Measurements from ENCODE around the gene PSTPIP2.
"Not testable (repeated sequence)": the region's sequence is repeated elsewhere in the genome, so short reads cannot be mapped to it uniquely, and the experiment has no call there.

Gene PSTPIP2

GRCh38 chr18:46096651-46097300 lies 24.7 kb upstream of the PSTPIP2 start:
- Histone ChIP-seq H3K27me3 (ENCODE audit: control insufficient read depth in 2 of 2, insufficient read depth in 2 of 2, low read length in 2 of 2) (no peaks in the 10 kb centered on the region), H3K9me3 (ENCODE audit: control insufficient read depth in 2 of 2, low read length in 2 of 2) (no peaks in the 10 kb centered on the region), H3K27ac (ENCODE audit: low read depth in 2 of 2, low read length in 2 of 2) (peak overlapping the region; percentile 96 to 97), H3K4me3 (ENCODE audit: low read length in 2 of 2) (peak overlapping the region; percentile 75 to 100), H3K36me3 (ENCODE audit: control insufficient read depth in 2 of 2, insufficient read depth in 2 of 2, low read length in 2 of 2) (peaks cover 7 to 23% of the 10 kb centered on the region in 2 donors), H3K9ac (ENCODE audit: low read depth in 1 of 2, low read length in 2 of 2) (peak overlapping the region; percentile 98 to 99), H3K4me1 (ENCODE audit: control insufficient read depth in 2 of 2, insufficient read depth in 2 of 2, low read length in 2 of 2) (peaks cover 7 to 8% of the 10 kb centered on the region in 2 donors)

- peaks cover 7 to 8% of the 10 kb centered on the region in 2 donors for H3K4me1 ChIP-seq (ENCODE audit: control insufficient read depth in 2 of 2, insufficient read depth in 2 of 2, low read length in 2 of 2)
- H3K9me3 ChIP-seq (ENCODE audit: control insufficient read depth in 2 of 2, low read length in 2 of 2) = no peaks in the 10 kb centered on the region
- H3K4me3 ChIP-seq (ENCODE audit: low read length in 2 of 2) = no peak overlapping the region
- no peak overlapping the region for H3K27ac ChIP-seq (ENCODE audit: low read depth in 2 of 2, low read length in 2 of 2)
- no peak overlapping the region for H3K9ac ChIP-seq (ENCODE audit: low read depth in 1 of 2, low read length in 2 of 2)
- peaks cover 19 to 36% of the 10 kb centered on the region in 2 donors for H3K36me3 ChIP-seq (ENCODE audit: control insufficient read depth in 2 of 2, insufficient read depth in 2 of 2, low read length in 2 of 2)
- no peaks in the 10 kb centered on the region for H3K27me3 ChIP-seq (ENCODE audit: control insufficient read depth in 2 of 2, insufficient read depth in 2 of 2, low read length in 2 of 2)
Observed at GRCh38 chr18:46095532-46095931, 23.5 kb upstream of the PSTPIP2 start.

- not testable (repeated sequence) for H3K4me1 ChIP-seq (ENCODE audit: control insufficient read depth in 2 of 2, insufficient read depth in 2 of 2, low read length in 2 of 2); H3K27me3 ChIP-seq (ENCODE audit: control insufficient read depth in 2 of 2, insufficient read depth in 2 of 2, low read length in 2 of 2); H3K9ac ChIP-seq (ENCODE audit: low read depth in 1 of 2, low read length in 2 of 2); H3K9me3 ChIP-seq (ENCODE audit: control insufficient read depth in 2 of 2, low read length in 2 of 2); H3K4me3 ChIP-seq (ENCODE audit: low read length in 2 of 2); H3K27ac ChIP-seq (ENCODE audit: low read depth in 2 of 2, low read length in 2 of 2)
- H3K36me3 ChIP-seq (ENCODE audit: control insufficient read depth in 2 of 2, insufficient read depth in 2 of 2, low read length in 2 of 2) = peaks cover 85 to 94% of the 10 kb centered on the region in 2 donors
Observed at GRCh38 chr18:46088501-46088900, 16.4 kb upstream of the PSTPIP2 start.

GRCh38 chr18:46084431-46084830 lies 12.4 kb upstream of the PSTPIP2 start:
- H3K27ac ChIP-seq (ENCODE audit: low read depth in 2 of 2, low read length in 2 of 2) = no peak overlapping the region
- H3K4me1 ChIP-seq (ENCODE audit: control insufficient read depth in 2 of 2, insufficient read depth in 2 of 2, low read length in 2 of 2) = peaks cover 0 to 4% of the 10 kb centered on the region in 2 donors
- H3K4me3 ChIP-seq (ENCODE audit: low read length in 2 of 2) = no peak overlapping the region
- no peaks in the 10 kb centered on the region for H3K27me3 ChIP-seq (ENCODE audit: control insufficient read depth in 2 of 2, insufficient read depth in 2 of 2, low read length in 2 of 2)
- H3K36me3 ChIP-seq (ENCODE audit: control insufficient read depth in 2 of 2, insufficient read depth in 2 of 2, low read length in 2 of 2) = peaks cover 65 to 84% of the 10 kb centered on the region in 2 donors
- no peak overlapping the region for H3K9ac ChIP-seq (ENCODE audit: low read depth in 1 of 2, low read length in 2 of 2)
- H3K9me3 ChIP-seq (ENCODE audit: control insufficient read depth in 2 of 2, low read length in 2 of 2) = no peaks in the 10 kb centered on the region

GRCh38 chr18:46080156-46080555 lies 8.1 kb upstream of the PSTPIP2 start:
- Histone ChIP-seq H3K4me3 (ENCODE audit: low read length in 2 of 2) (no peak overlapping the region), H3K27me3 (ENCODE audit: control insufficient read depth in 2 of 2, insufficient read depth in 2 of 2, low read length in 2 of 2) (no peaks in the 10 kb centered on the region), H3K36me3 (ENCODE audit: control insufficient read depth in 2 of 2, insufficient read depth in 2 of 2, low read length in 2 of 2) (peaks cover 32 to 46% of the 10 kb centered on the region in 2 donors), H3K4me1 (ENCODE audit: control insufficient read depth in 2 of 2, insufficient read depth in 2 of 2, low read length in 2 of 2) (peaks cover 0 to 4% of the 10 kb centered on the region in 2 donors), H3K9me3 (ENCODE audit: control insufficient read depth in 2 of 2, low read length in 2 of 2) (no peaks in the 10 kb centered on the region), H3K9ac (ENCODE audit: low read depth in 1 of 2, low read length in 2 of 2) (no peak overlapping the region), H3K27ac (ENCODE audit: low read depth in 2 of 2, low read length in 2 of 2) (no peak overlapping the region)

- Histone ChIP-seq H3K27ac (ENCODE audit: low read depth in 2 of 2, low read length in 2 of 2) (no peak overlapping the region), H3K36me3 (ENCODE audit: control insufficient read depth in 2 of 2, insufficient read depth in 2 of 2, low read length in 2 of 2) (peaks cover 24 to 38% of the 10 kb centered on the region in 2 donors), H3K27me3 (ENCODE audit: control insufficient read depth in 2 of 2, insufficient read depth in 2 of 2, low read length in 2 of 2) (no peaks in the 10 kb centered on the region), H3K9me3 (ENCODE audit: control insufficient read depth in 2 of 2, low read length in 2 of 2) (no peaks in the 10 kb centered on the region), H3K4me3 (ENCODE audit: low read length in 2 of 2) (no peak overlapping the region), H3K9ac (ENCODE audit: low read depth in 1 of 2, low read length in 2 of 2) (no peak overlapping the region), H3K4me1 (ENCODE audit: control insufficient read depth in 2 of 2, insufficient read depth in 2 of 2, low read length in 2 of 2) (peaks cover 0 to 4% of the 10 kb centered on the region in 2 donors)
Observed at GRCh38 chr18:46079336-46079735, 7.3 kb upstream of the PSTPIP2 start.

GRCh38 chr18:46073474-46074331 lies 1.6 kb upstream of the PSTPIP2 start:
- Histone ChIP-seq H3K9ac (ENCODE audit: low read depth in 1 of 2, low read length in 2 of 2) (no peak overlapping the region), H3K9me3 (ENCODE audit: control insufficient read depth in 2 of 2, low read length in 2 of 2) (no peaks in the 10 kb centered on the region), H3K4me1 (ENCODE audit: control insufficient read depth in 2 of 2, insufficient read depth in 2 of 2, low read length in 2 of 2) (peaks cover 6 to 9% of the 10 kb centered on the region in 2 donors), H3K27me3 (ENCODE audit: control insufficient read depth in 2 of 2, insufficient read depth in 2 of 2, low read length in 2 of 2) (peaks cover 0 to 2% of the 10 kb centered on the region in 2 donors), H3K4me3 (ENCODE audit: low read length in 2 of 2) (no peak overlapping the region), H3K36me3 (ENCODE audit: control insufficient read depth in 2 of 2, insufficient read depth in 2 of 2, low read length in 2 of 2) (peaks cover 0 to 5% of the 10 kb centered on the region in 2 donors), H3K27ac (ENCODE audit: low read depth in 2 of 2, low read length in 2 of 2) (no peak overlapping the region)

GRCh38 chr18:46072959-46073358 lies 899 bp upstream of the PSTPIP2 start:
- peaks cover 6 to 9% of the 10 kb centered on the region in 2 donors for H3K4me1 ChIP-seq (ENCODE audit: control insufficient read depth in 2 of 2, insufficient read depth in 2 of 2, low read length in 2 of 2)
- H3K4me3 ChIP-seq (ENCODE audit: low read length in 2 of 2) = no peak overlapping the region
- H3K27me3 ChIP-seq (ENCODE audit: control insufficient read depth in 2 of 2, insufficient read depth in 2 of 2, low read length in 2 of 2) = peaks cover 0 to 2% of the 10 kb centered on the region in 2 donors
- no peaks in the 10 kb centered on the region for H3K9me3 ChIP-seq (ENCODE audit: control insufficient read depth in 2 of 2, low read length in 2 of 2)
- peaks cover 0 to 4% of the 10 kb centered on the region in 2 donors for H3K36me3 ChIP-seq (ENCODE audit: control insufficient read depth in 2 of 2, insufficient read depth in 2 of 2, low read length in 2 of 2)
- H3K27ac ChIP-seq (ENCODE audit: low read depth in 2 of 2, low read length in 2 of 2) = no peak overlapping the region
- no peak overlapping the region for H3K9ac ChIP-seq (ENCODE audit: low read depth in 1 of 2, low read length in 2 of 2)

- Histone ChIP-seq H3K27ac (ENCODE audit: low read depth in 2 of 2, low read length in 2 of 2) (no peak overlapping the region), H3K36me3 (ENCODE audit: control insufficient read depth in 2 of 2, insufficient read depth in 2 of 2, low read length in 2 of 2) (no peaks in the 10 kb centered on the region)
Observed at GRCh38 chr18:46072376-46072867, 362 bp upstream of the PSTPIP2 start.

More at GRCh38 chr18:46072376-46072867, 362 bp upstream of the PSTPIP2 start:
- Histone ChIP-seq H3K4me1 (ENCODE audit: control insufficient read depth in 2 of 2, insufficient read depth in 2 of 2, low read length in 2 of 2) (peaks cover 6 to 9% of the 10 kb centered on the region in 2 donors), H3K27me3 (ENCODE audit: control insufficient read depth in 2 of 2, insufficient read depth in 2 of 2, low read length in 2 of 2) (peaks cover 0 to 2% of the 10 kb centered on the region in 2 donors), H3K9ac (ENCODE audit: low read depth in 1 of 2, low read length in 2 of 2) (peak overlapping the region; percentile 47 to 71), H3K9me3 (ENCODE audit: control insufficient read depth in 2 of 2, low read length in 2 of 2) (no peaks in the 10 kb centered on the region), H3K4me3 (ENCODE audit: low read length in 2 of 2) (peak overlapping the region; percentile 69 to 78)

All from mucosa of rectum (tissue), 2 donors.